Gastroesophageal sphincter (tissue), 3 donors: ENCODE measurements around the gene SENP5.

Experiments used
- CTCF ChIP-seq, 4 experiments: fragments of 200-600 bp in 2 of 4; fragments of 450-650 bp in 2 of 4; sonication (generic) in 1 of 4; IDR thresholded peaks; one replicate each; pipeline ENCODE4 v1.5.1; 2017 to 2019; ENCODE audit warnings: antibody characterized with exemption in 4 of 4, mild to moderate bottlenecking in 2 of 4, moderate library complexity in 2 of 4
- EP300 ChIP-seq: sonication (generic); formaldehyde crosslinking; IDR thresholded peaks from one replicate; pipeline ENCODE4 v1.6.1; 2017; ENCODE audit warnings: antibody characterized with exemption, mild to moderate bottlenecking
- POLR2A ChIP-seq, 2 donors: fragments of 450-650 bp; IDR thresholded peaks; one replicate each; pipeline ENCODE4 v1.6.1; 2017; ENCODE audit warnings: antibody characterized with exemption in 2 of 2, mild to moderate bottlenecking in 2 of 2, moderate library complexity in 1 of 2
- POLR2AphosphoS5 ChIP-seq: sonication (generic); formaldehyde crosslinking; IDR thresholded peaks from one replicate; pipeline ENCODE4 v1.6.1; 2017; ENCODE audit warnings: antibody characterized with exemption

- no peak for TF ChIP-seq CTCF (IDR thresholded peaks at IDR 0.05)
- TF ChIP-seq POLR2AphosphoS5: no peak
- TF ChIP-seq EP300: no peak
- no peak for TF ChIP-seq POLR2A (IDR thresholded peaks at IDR 0.05)
Measured at GRCh38 chr3:196894557-196895295, 27.0 kb downstream of the SENP5 start.
